Measurements from ENCODE around the gene RNF157.

DNA sequence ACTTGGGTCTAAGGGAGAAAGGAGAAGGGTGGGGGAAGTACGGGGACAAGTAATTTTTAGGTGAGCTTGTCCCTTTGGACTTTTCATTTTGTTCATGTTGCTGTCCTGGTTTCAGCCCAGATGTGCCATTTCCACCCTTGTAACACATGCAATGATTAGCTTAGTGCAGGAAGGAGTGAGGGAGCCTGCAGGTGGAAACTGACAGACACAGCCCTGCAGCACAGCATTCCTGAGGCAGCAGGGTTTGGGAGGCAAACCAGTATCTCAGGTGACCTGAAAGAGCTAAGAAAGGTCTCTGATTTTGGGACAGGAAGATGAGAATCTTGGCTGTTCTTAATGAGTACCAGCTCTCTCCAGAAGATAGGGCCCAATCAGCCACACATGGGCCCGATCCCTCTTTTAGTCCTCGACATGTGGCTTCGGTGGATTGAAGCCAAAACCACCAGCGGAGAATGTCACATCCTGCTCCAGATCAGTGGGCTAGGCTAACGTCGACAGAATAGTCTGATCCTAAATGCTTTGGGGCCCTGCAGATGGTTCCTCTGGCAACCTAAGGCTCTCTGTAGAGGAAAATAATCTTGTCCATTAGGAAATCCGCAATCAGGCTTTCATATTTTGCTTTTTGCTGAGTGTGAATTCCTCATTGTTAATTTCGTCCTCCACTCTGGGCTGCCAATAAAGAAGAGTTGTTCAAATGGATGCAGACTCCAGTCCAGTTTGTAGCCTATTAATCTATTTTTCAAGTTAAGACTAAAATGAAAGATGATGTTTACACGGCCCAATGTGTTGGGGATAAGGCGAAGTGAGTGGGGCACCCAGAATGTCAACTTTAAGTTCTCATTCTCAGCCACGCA lies 3.8 kb upstream of the RNF157 start:
- TF ChIP-seq, protein P1, sequence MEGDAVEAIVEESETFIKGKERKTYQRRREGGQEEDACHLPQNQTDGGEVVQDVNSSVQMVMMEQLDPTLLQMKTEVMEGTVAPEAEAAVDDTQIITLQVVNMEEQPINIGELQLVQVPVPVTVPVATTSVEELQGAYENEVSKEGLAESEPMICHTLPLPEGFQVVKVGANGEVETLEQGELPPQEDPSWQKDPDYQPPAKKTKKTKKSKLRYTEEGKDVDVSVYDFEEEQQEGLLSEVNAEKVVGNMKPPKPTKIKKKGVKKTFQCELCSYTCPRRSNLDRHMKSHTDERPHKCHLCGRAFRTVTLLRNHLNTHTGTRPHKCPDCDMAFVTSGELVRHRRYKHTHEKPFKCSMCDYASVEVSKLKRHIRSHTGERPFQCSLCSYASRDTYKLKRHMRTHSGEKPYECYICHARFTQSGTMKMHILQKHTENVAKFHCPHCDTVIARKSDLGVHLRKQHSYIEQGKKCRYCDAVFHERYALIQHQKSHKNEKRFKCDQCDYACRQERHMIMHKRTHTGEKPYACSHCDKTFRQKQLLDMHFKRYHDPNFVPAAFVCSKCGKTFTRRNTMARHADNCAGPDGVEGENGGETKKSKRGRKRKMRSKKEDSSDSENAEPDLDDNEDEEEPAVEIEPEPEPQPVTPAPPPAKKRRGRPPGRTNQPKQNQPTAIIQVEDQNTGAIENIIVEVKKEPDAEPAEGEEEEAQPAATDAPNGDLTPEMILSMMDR (IDR thresholded peaks at IDR 0.05), result no peak
- no peak for TF ChIP-seq POLR2A (IDR thresholded peaks at IDR 0.05)

All from heart left ventricle (tissue), 13 donors.